H1 (cell line): ENCODE measurements around the gene TARBP2. TPM values are rescaled to one million over a fixed set of nuclear protein-coding genes. Genes with fewer than 3 reads are reported as not detected.

Source experiments
- ASH2L ChIP-seq: fragments of 200-600, 300-600 bp; sonication (generic); IDR thresholded peaks from one replicate; pipeline ENCODE4 v1.7.1; 2017; ENCODE audit warnings: low read length
- CREB1 ChIP-seq: IDR thresholded peaks from 2 replicates; pipeline ENCODE4 v1.6.1; 2012; ENCODE audit warnings: inconsistent platforms
- GABPA ChIP-seq: IDR thresholded peaks from 2 replicates; pipeline ENCODE4 v1.6.1; 2011; ENCODE audit warnings: mild to moderate bottlenecking, low read length, moderate library complexity, borderline replicate concordance; ENCODE audit not compliant: insufficient read depth
- NANOG ChIP-seq: IDR thresholded peaks from 2 replicates; pipeline ENCODE4 v1.6.1; 2011; ENCODE audit warnings: low read length, low read depth, mild to moderate bottlenecking, inconsistent platforms; ENCODE audit not compliant: insufficient read depth, poor library complexity, severe bottlenecking
- TAF7 ChIP-seq: optimal IDR thresholded peaks from 2 replicates; pipeline ENCODE3; 2011; ENCODE audit warnings: low read depth, mild to moderate bottlenecking, inconsistent platforms, low read length, moderate library complexity, borderline replicate concordance
- polyA plus RNA-seq, 7 experiments: library from polyadenylated mRNA; depleted of rRNA in 3 of 7; stranded (reverse) in 5 of 7; unstranded in 2 of 7; fragments of >200 nt in 5 of 7; fragments of 200-250 nt in 2 of 7; gene quantifications; 1 replicate in 5 of 7; 2 replicates in 1 of 7; 4 replicates in 1 of 7; pipeline versions ENCODE4 v1.2.1 to v1.2.3, GENCODE V29; 2011 to 2013; ENCODE audit warnings: missing spikeins in 2 of 7, mixed read lengths in 2 of 7
- total RNA-seq: library from RNA; stranded (reverse); fragmentation: NEBNext Ultra II Directional; extraction: Animal tissue kit (Norgen Biotek cat#: 25700); gene quantifications from 2 replicates; pipeline ENCODE4 v1.2.1, GENCODE V29; 2021
- TF ChIP-seq, protein P1 (sequence below): fragments of 300-600 bp; sonication (generic); IDR thresholded peaks from 2 replicates; pipeline ENCODE4 v1.7.1; 2012; ENCODE audit warnings: low read length, moderate library complexity, mild to moderate bottlenecking, inconsistent platforms; ENCODE audit not compliant: insufficient replicate concordance

Gene TARBP2
- total and polyA plus RNA-seq, 2 of the 8 experiments (the other 6 are each of a cell fraction or from before 2014, with no cell fraction given) = 69.9 to 122 TPM

DNA sequence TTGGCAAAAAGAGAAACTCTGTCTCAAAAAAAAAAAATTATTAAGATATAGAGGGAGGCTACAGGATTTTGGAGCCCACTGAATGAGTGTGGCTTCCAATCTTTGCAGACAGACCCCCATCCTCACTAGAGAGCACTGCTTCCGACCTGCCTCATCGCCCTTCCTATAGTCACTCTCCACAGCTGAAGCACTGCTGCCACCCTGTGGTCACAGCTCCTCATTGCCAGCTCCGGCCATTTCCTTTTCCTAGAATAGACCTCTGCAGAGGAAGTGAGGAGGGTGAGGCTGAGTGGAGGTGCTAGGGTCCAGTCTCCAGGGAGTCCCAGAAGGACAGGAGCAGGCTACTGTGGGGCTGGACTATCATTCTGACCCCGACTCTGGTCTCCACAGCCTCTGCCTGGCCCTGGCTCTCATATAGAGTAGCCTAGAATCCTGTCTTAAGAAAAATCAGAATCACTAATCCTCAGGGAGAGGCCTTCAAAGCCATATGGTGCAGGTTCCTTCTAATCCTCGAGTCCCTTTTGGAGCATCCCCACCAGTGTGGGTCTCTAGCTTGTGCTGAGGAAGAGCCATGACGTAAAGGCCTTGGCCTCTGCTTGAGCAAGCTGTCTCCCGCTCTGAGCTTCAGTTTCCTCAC, 7.6 kb downstream of the TARBP2 start (continued):
- TF ChIP-seq TAF7 (no peak), GABPA (no peak), ASH2L (no peak), NANOG (no peak), CREB1 (no peak)
- TF ChIP-seq, protein P1, sequence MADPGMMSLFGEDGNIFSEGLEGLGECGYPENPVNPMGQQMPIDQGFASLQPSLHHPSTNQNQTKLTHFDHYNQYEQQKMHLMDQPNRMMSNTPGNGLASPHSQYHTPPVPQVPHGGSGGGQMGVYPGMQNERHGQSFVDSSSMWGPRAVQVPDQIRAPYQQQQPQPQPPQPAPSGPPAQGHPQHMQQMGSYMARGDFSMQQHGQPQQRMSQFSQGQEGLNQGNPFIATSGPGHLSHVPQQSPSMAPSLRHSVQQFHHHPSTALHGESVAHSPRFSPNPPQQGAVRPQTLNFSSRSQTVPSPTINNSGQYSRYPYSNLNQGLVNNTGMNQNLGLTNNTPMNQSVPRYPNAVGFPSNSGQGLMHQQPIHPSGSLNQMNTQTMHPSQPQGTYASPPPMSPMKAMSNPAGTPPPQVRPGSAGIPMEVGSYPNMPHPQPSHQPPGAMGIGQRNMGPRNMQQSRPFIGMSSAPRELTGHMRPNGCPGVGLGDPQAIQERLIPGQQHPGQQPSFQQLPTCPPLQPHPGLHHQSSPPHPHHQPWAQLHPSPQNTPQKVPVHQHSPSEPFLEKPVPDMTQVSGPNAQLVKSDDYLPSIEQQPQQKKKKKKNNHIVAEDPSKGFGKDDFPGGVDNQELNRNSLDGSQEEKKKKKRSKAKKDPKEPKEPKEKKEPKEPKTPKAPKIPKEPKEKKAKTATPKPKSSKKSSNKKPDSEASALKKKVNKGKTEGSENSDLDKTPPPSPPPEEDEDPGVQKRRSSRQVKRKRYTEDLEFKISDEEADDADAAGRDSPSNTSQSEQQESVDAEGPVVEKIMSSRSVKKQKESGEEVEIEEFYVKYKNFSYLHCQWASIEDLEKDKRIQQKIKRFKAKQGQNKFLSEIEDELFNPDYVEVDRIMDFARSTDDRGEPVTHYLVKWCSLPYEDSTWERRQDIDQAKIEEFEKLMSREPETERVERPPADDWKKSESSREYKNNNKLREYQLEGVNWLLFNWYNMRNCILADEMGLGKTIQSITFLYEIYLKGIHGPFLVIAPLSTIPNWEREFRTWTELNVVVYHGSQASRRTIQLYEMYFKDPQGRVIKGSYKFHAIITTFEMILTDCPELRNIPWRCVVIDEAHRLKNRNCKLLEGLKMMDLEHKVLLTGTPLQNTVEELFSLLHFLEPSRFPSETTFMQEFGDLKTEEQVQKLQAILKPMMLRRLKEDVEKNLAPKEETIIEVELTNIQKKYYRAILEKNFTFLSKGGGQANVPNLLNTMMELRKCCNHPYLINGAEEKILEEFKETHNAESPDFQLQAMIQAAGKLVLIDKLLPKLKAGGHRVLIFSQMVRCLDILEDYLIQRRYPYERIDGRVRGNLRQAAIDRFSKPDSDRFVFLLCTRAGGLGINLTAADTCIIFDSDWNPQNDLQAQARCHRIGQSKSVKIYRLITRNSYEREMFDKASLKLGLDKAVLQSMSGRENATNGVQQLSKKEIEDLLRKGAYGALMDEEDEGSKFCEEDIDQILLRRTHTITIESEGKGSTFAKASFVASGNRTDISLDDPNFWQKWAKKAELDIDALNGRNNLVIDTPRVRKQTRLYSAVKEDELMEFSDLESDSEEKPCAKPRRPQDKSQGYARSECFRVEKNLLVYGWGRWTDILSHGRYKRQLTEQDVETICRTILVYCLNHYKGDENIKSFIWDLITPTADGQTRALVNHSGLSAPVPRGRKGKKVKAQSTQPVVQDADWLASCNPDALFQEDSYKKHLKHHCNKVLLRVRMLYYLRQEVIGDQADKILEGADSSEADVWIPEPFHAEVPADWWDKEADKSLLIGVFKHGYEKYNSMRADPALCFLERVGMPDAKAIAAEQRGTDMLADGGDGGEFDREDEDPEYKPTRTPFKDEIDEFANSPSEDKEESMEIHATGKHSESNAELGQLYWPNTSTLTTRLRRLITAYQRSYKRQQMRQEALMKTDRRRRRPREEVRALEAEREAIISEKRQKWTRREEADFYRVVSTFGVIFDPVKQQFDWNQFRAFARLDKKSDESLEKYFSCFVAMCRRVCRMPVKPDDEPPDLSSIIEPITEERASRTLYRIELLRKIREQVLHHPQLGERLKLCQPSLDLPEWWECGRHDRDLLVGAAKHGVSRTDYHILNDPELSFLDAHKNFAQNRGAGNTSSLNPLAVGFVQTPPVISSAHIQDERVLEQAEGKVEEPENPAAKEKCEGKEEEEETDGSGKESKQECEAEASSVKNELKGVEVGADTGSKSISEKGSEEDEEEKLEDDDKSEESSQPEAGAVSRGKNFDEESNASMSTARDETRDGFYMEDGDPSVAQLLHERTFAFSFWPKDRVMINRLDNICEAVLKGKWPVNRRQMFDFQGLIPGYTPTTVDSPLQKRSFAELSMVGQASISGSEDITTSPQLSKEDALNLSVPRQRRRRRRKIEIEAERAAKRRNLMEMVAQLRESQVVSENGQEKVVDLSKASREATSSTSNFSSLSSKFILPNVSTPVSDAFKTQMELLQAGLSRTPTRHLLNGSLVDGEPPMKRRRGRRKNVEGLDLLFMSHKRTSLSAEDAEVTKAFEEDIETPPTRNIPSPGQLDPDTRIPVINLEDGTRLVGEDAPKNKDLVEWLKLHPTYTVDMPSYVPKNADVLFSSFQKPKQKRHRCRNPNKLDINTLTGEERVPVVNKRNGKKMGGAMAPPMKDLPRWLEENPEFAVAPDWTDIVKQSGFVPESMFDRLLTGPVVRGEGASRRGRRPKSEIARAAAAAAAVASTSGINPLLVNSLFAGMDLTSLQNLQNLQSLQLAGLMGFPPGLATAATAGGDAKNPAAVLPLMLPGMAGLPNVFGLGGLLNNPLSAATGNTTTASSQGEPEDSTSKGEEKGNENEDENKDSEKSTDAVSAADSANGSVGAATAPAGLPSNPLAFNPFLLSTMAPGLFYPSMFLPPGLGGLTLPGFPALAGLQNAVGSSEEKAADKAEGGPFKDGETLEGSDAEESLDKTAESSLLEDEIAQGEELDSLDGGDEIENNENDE = no peak
- TF ChIP-seq, all 59 proteins: peak for 6
